ENCODE measurements around the gene TUBGCP6. TPM values are rescaled to one million over a fixed set of nuclear protein-coding genes. Genes with fewer than 3 reads are reported as not detected.

TUBGCP6 gene
- total RNA-seq, 1 donor from 2014 or later, result 45.4 TPM

DNA sequence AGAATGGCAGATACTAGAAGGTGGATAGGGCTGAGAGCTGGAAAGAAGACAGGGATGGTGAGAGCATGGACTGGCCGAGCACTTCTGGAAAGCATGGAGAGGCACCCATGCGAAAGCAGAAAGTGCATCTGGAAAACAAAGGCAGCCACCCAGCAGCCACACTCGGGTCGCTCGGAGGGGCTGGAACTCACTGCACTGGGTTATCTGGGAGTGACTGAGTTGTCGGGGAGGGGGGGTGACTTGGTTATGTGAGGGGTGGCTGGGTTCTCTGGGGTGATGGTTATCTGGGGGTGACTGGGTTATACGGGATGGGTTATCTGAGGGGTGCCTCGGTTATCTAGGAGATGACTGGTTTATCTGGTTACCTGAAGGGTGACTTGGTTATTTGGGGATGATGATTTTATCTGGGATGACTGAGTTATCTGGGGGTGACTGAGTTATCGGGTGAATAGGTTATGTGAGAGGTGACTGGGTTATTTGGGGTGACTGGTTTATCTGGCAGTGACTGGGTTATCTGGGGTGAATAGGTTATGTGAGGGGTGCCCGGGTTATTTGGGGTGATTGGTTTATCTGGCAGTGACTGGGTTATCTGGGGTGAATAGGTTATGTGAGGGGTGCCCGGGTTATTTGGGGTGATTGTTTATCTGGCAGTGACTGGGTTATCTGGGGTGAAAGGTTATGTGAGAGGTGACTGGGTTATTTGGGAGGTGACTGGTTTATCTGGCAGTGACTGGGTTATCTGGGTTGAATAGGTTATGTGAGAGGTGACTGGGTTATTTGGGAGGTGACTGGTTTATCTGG, 76.9 kb downstream of the TUBGCP6 start:
- no peaks in the 10 kb centered on the region for H3K27me3 ChIP-seq

More for the DNA sequence above, 76.9 kb downstream of the TUBGCP6 start:
- TF ChIP-seq POLR2A (IDR thresholded peaks at IDR 0.05) (no peak), POLR2AphosphoS5 (IDR thresholded peaks at IDR 0.05; ENCODE audit: insufficient read depth in 1 of 2, low read depth in 1 of 2) (no peak)
- TF ChIP-seq, protein P1, sequence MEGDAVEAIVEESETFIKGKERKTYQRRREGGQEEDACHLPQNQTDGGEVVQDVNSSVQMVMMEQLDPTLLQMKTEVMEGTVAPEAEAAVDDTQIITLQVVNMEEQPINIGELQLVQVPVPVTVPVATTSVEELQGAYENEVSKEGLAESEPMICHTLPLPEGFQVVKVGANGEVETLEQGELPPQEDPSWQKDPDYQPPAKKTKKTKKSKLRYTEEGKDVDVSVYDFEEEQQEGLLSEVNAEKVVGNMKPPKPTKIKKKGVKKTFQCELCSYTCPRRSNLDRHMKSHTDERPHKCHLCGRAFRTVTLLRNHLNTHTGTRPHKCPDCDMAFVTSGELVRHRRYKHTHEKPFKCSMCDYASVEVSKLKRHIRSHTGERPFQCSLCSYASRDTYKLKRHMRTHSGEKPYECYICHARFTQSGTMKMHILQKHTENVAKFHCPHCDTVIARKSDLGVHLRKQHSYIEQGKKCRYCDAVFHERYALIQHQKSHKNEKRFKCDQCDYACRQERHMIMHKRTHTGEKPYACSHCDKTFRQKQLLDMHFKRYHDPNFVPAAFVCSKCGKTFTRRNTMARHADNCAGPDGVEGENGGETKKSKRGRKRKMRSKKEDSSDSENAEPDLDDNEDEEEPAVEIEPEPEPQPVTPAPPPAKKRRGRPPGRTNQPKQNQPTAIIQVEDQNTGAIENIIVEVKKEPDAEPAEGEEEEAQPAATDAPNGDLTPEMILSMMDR (IDR thresholded peaks at IDR 0.05), result no peak
- Histone ChIP-seq H3K4me3 (no peak overlapping the region), H3K36me3 (no peaks in the 10 kb centered on the region), H3K4me1 (peaks cover 18% of the 10 kb centered on the region), H3K9me3 (no peaks in the 10 kb centered on the region), H3K27ac (no peak overlapping the region)
- no peak for DNase-seq (ENCODE audit: extremely low spot score in 2 of 2)
- intact Hi-C loops (cut with DNase I), result no loop called here

Other genes with a start within 250 kb of the TUBGCP6 start
- not detected for gene IL17REL, start 232.3 kb downstream of the TUBGCP6 start, total RNA-seq
- gene TTLL8, start 186.7 kb downstream of the TUBGCP6 start, total RNA-seq, result not detected
- gene MLC1, start 159.6 kb downstream of the TUBGCP6 start, total RNA-seq, result 29.2 TPM
- 0.98 TPM for gene MOV10L1, start 155.0 kb downstream of the TUBGCP6 start, total RNA-seq
- gene PANX2, start 74.3 kb downstream of the TUBGCP6 start, total RNA-seq, result 4.2 TPM
- gene TRABD, start 59.1 kb downstream of the TUBGCP6 start, total RNA-seq, result 40.3 TPM
- gene SELENOO, start 44.0 kb downstream of the TUBGCP6 start, total RNA-seq, result 39.0 TPM
- 29.2 TPM for gene HDAC10, start 6.2 kb upstream of the TUBGCP6 start, total RNA-seq
- gene MAPK12, start 16.7 kb upstream of the TUBGCP6 start, total RNA-seq, result 15.0 TPM
- 7.4 TPM for gene MAPK11, start 25.4 kb upstream of the TUBGCP6 start, total RNA-seq
- 180 TPM for gene PLXNB2, start 62.6 kb upstream of the TUBGCP6 start, total RNA-seq
- gene DENND6B, start 82.0 kb upstream of the TUBGCP6 start, total RNA-seq, result 2.7 TPM
- gene PPP6R2, start 98.3 kb upstream of the TUBGCP6 start, total RNA-seq, result 49.1 TPM
- gene SBF1, start 230.0 kb upstream of the TUBGCP6 start, total RNA-seq, result 37.3 TPM
- gene ADM2, start 236.5 kb upstream of the TUBGCP6 start, total RNA-seq, result not detected
- gene MIOX, start 241.8 kb upstream of the TUBGCP6 start, total RNA-seq, result not detected